Stimulated activated CD8-positive, alpha-beta memory T cell treated with anti-CD3 and anti-CD28 coated beads, Interleukin-15, amount 100 ng/mL, for 48 hours (primary cell): Measurements from ENCODE around the gene AANAT.

Experiments
- DNase-seq, 2 donors: peaks; one replicate each; pipeline ENCODE4 v3.0.0-alpha.2; 2020; ENCODE audit warnings: low read depth in 2 of 2

AANAT gene

DNA sequence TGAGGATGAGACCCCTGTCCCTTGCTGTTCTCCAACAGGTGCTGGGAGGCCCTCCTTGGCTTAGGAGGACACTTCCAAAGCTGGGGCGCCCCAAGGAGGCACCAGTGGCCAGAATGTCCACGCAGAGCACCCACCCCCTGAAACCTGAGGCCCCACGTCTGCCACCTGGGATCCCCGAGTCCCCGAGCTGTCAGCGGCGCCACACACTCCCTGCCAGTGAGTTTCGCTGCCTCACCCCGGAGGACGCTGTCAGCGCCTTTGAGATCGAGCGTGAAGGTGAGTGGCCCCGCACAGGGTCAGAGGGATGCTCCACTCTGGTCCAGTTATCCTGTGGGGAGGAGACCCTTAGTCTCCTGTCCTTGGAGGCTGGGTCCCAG is 1.2 kb downstream of the AANAT start:
- no peak for DNase-seq

- no peak for DNase-seq
These were observed 1.9 kb downstream of the AANAT start for GRCh38 chr17:76469076-76469990.

- no peak for DNase-seq
These were observed 2.8 kb downstream of the AANAT start for GRCh38 chr17:76469991-76470739.

- no peak for DNase-seq
These were observed 4.3 kb downstream of the AANAT start for GRCh38 chr17:76471498-76472257.

DNA sequence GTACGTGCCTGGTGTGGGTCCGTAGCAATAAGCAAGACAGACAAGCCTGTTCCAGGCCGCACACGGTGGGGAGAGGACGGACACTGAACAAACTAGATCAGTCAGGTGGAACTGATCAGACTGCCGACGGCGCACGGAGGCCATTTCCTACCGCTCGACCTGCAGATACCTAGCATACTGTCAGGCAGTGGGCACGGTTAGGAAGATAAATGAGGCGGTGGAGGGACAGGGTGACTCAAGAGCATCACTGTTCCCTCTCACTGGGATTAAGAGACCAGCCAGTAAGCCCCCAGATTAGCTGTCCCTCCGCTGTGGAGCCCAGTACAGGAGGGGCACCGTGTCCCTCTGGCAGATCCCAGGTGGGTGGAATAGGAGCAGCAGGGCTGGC is 4.8 kb downstream of the AANAT start:
- no peak for DNase-seq

DNA sequence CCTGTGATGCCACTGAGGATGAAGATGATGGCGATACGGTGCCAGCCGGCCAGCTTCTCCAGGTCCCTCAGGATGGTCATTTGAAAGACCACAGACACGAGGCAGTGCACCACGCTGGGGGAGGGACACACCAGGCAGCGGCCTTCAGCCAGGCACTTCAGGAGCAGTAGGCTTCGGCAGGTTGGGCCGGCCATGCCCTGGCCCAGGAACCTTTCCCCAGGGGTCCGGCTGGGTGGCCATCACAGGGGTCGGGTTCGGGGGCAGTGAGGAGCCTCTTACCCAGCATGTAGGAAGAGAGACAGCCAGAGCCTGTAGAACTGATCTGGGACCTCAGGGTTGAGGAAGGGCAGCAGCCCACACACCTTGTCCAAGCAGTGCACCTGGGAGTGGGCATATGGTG is 5.3 kb downstream of the AANAT start:
- DNase-seq, result no peak

GRCh38 chr17:76473541-76473985 is 6.2 kb downstream of the AANAT start:
- DNase-seq, result no peak

- no peak for DNase-seq
These were observed 6.8 kb downstream of the AANAT start for GRCh38 chr17:76474238-76474637.

- DNase-seq, result no peak
These were observed 7.5 kb downstream of the AANAT start for GRCh38 chr17:76474894-76475293.

- DNase-seq, result no peak
These were observed 7.9 kb downstream of the AANAT start for GRCh38 chr17:76475302-76475701.

DNA sequence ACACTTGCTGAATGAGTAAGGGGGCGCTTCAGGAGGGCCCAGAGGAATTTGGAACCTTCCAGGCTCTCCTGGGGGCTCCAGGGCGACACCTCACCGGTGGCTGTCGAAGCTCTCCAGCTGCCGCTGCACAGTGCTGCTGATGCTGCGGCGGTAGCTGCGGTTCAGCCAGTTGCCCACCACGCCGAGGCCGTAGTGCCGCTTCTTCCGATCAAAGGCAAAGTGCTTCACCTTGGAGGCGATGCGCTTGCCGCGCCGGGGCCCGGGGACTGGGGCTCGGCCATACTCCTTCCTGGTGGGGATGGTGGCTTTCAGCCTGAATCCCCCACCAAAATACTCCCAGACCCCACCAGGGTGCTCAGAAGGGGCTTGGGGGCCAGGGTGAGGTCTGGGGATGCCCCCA is 9.3 kb downstream of the AANAT start:
- no peak for DNase-seq

DNA sequence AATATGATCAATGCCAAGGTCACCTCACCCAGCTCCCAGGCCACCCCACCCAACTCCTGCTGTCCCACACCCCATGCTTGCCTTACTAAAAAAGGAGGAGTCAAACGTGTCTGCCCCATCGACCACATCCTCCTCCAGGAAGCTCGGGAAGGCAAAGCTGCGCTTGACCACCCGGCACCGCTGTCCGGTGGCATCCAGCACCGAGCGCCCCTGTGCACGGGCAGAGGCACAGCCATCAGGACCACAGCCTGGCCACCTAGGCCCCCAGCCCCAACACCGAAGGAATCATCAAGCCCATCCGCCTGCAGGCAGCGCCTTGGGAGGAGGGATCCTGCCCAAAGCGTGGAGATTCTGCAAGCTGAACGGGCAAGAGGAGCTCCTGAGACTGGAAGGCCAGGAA is 10.2 kb downstream of the AANAT start:
- DNase-seq, result no peak

DNA sequence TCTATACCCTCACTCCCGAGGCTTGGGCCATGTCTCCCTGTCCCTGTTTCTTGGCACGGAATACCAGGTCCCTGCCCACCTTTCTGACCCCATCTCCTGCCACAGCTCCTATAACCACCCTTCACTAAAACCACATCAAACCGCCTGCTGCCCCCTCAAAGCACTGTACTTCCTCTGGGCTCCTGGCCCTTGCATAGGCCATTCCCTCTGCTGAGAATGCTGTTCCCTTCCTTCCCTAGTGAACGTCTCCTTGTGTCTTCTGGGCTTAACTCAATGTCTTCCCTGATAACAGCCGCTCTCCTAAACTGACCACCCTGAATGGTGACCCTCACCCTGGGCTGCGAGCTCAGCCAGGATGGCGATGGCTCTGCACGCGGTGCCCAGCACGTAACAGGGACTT is 10.7 kb downstream of the AANAT start:
- DNase-seq, result no peak

GRCh38 chr17:76478730-76479514 is 11.5 kb downstream of the AANAT start:
- DNase-seq, result no peak

DNA sequence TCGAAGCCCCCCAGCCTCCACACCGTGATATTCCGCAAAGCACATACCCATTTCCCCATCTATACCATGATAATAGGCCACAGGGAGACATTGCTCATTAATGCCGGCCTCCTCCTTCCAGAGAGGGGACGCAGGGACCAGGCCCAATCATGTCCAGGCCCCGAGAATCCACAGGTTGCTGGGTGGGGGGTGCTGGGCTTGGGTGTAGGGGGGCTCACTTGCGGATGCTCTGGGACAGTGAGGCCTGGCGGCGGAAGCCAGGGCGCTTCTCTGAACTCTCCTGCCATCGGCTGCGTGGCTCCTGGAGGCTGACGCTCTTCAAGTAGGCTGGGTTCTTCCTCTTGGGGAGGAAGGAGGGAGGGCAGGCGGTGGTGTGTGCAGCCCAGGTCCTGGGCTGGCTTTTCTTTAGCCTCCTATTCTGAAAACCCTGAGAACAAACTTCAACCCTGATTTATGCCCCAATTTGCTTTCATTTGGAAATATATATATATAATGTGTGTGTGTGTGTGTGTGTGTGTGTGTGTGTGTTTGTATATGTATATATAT is 12.2 kb downstream of the AANAT start:
- DNase-seq, result no peak

DNA sequence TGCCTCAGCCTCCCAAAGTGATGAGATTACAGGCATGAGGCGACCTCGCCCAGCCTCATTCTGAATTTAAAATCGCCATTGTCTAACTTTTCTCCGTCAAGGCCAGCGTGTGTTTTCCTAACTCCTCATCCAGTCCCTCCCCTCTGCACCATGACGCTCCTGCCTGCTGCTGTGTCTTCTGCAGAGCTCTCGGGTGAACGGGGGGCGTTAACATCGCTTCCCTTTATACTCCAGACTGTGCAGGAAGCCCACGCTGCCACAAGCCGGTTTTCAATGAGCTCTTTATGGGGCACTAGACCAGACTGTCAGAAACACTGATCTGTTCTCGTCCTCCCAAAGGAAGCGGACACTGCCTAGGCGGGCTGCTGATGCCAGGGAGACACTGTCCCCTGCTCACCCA is 13.2 kb downstream of the AANAT start:
- no peak for DNase-seq

DNA sequence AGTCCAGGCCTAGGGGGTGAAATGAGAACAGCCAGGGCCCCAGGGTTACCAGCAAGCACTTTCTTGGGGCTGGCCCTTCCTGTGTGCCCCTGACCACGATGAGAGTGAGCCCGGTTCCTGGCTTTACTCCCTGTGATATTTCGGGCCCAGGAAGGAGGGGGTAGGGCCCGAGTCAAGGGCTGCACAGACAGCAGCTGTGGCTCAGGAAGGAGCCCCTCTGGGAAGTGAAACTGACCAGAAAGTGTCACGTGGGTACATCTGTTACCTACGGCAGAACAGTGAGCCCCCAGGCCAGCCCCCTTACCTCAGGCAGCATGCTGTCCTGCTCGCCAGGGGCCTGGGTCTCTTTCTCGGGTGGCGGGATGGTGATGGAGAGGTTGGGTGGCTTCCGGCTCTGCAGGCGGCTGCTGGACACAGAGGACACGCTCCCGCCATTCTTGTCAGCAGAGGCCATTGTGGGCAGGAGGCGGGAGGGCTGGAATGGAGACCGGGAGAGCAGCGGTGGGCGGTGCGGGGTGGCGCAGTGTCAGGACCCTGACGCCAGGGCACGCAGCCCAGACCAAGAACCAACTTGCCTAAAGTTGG is 13.8 kb downstream of the AANAT start:
- DNase-seq, result no peak

DNA sequence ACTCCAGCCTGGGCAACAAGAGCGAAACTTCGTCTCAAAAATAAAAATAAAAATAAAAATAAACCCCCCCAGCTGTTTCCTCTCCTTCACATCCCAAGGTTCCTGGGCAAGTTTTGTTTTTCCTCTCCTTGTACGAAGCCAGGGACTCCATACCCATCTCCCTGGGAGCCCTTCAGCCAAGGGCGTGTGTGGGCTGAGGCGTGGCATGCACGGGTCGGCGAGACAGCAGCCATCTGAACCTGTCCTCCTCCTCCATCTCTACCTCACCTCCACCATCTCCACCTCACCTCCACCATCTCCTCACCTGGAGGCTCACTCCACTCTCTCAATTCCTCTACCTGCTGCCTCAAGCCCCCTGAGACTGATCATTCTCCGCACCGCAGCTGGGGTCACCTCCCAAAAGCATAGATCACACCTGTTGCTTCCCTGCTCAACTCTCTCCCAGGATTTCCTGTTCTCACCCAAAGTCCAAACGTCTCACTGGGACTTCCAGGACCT is 16.9 kb downstream of the AANAT start:
- no peak for DNase-seq

- DNase-seq, result no peak
These were observed 18.2 kb downstream of the AANAT start for GRCh38 chr17:76485569-76485968.

- no peak for DNase-seq
These were observed 20.2 kb downstream of the AANAT start for GRCh38 chr17:76487451-76488192.
